Stimulated activated CD4-positive, alpha-beta T cell treated with anti-CD3 and anti-CD28 coated beads, Interleukin-12 subunit alpha, Interleukin-12 subunit beta, amount 100 ng/mL, for 48 hours (primary cell): ENCODE results near the gene ZBTB8B.

ENCODE experiments used
- DNase-seq, 3 donors: peaks; one replicate each; pipeline ENCODE4 v3.0.0-alpha.2; 2020; ENCODE audit warnings: low read depth in 2 of 3, low spot score in 1 of 3

ZBTB8B gene

GRCh38 chr1:32503153-32503552 is 38.3 kb downstream of the ZBTB8B start:
- DNase-seq: no peak

- DNase-seq: no peak
These were observed 42.1 kb downstream of the ZBTB8B start for GRCh38 chr1:32507021-32507420.

GRCh38 chr1:32508761-32509160 is 43.9 kb downstream of the ZBTB8B start:
- DNase-seq: no peak

GRCh38 chr1:32509939-32510338 is 45.1 kb downstream of the ZBTB8B start:
- DNase-seq: no peak
